Kidney epithelial cell (primary cell): Measurements from ENCODE around the gene PCBP3. TPM values are rescaled to one million over a fixed set of nuclear protein-coding genes. Genes with fewer than 3 reads are reported as not detected.

Experiments used
- DNase-seq: peaks from one replicate; pipeline ENCODE4 v3.0.0-alpha.2; 2010; ENCODE audit warnings: low read depth
- H3K27me3 ChIP-seq: 2 replicates; pipeline ENCODE4 v1.6.0; 2011; ENCODE audit warnings: low read length; ENCODE audit not compliant: control insufficient read depth, insufficient read depth
- H3K36me3 ChIP-seq: 2 replicates; pipeline ENCODE4 v1.5.1; 2011; ENCODE audit warnings: low read length; ENCODE audit not compliant: control insufficient read depth, insufficient read depth
- H3K4me3 ChIP-seq: 2 replicates; pipeline ENCODE4 v1.5.1; 2011; ENCODE audit warnings: low read depth, mild to moderate bottlenecking, control low read depth, low read length
- CTCF ChIP-seq: IDR thresholded peaks from 2 replicates; pipeline ENCODE4 v1.5.1; 2011; ENCODE audit warnings: mild to moderate bottlenecking, moderate library complexity, low read length, control low read depth, inconsistent platforms; ENCODE audit not compliant: insufficient read depth, poor library complexity, severe bottlenecking
- total RNA-seq: library from RNA; depleted of rRNA; stranded (reverse); fragments of >200 nt; gene quantifications from 2 replicates; pipeline ENCODE4 v1.2.3, GENCODE V29; 2015

Gene PCBP3
- total RNA-seq, 1 donor from 2014 or later = 1.3 TPM

- DNase-seq = no peak
Observed at GRCh38 chr21:45779226-45779625, 135.7 kb downstream of the PCBP3 start.

GRCh38 chr21:45780647-45781046 is 137.1 kb downstream of the PCBP3 start:
- Histone ChIP-seq H3K27me3 (no peaks in the 10 kb centered on the region), H3K36me3 (no peaks in the 10 kb centered on the region), H3K4me3 (no peak overlapping the region)
- DNase-seq = no peak
- TF ChIP-seq CTCF = no peak

More at GRCh38 chr21:45779226-45779625, 135.7 kb downstream of the PCBP3 start:
- Histone ChIP-seq H3K27me3 (no peaks in the 10 kb centered on the region), H3K4me3 (no peak overlapping the region), H3K36me3 (no peaks in the 10 kb centered on the region)
- no peak for TF ChIP-seq CTCF

- no peaks in the 10 kb centered on the region for H3K36me3 ChIP-seq
- DNase-seq = no peak
- TF ChIP-seq CTCF = no peak
- no peaks in the 10 kb centered on the region for H3K27me3 ChIP-seq
- no peak overlapping the region for H3K4me3 ChIP-seq
Observed at GRCh38 chr21:45781741-45782140, 138.2 kb downstream of the PCBP3 start.

GRCh38 chr21:45786660-45787059 is 143.1 kb downstream of the PCBP3 start:
- no peaks in the 10 kb centered on the region for H3K36me3 ChIP-seq
- peaks cover 13% of the 10 kb centered on the region for H3K27me3 ChIP-seq
- no peak overlapping the region for H3K4me3 ChIP-seq
- no peak for TF ChIP-seq CTCF
- DNase-seq = no peak

GRCh38 chr21:45787371-45787770 is 143.8 kb downstream of the PCBP3 start:
- TF ChIP-seq CTCF = no peak
- Histone ChIP-seq H3K36me3 (no peaks in the 10 kb centered on the region), H3K4me3 (no peak overlapping the region), H3K27me3 (peaks cover 16% of the 10 kb centered on the region)
- DNase-seq = no peak

- Histone ChIP-seq H3K36me3 (no peaks in the 10 kb centered on the region), H3K4me3 (no peak overlapping the region), H3K27me3 (peaks cover 23% of the 10 kb centered on the region)
- TF ChIP-seq CTCF = no peak
- no peak for DNase-seq
Observed at GRCh38 chr21:45788198-45788597, 144.7 kb downstream of the PCBP3 start.
